Measurements from ENCODE around the gene MYH14. TPM values are rescaled to one million over a fixed set of nuclear protein-coding genes. Genes with fewer than 3 reads are reported as not detected.

MYH14 gene
- polyA plus RNA-seq, 3 donors, result not detected

DNA sequence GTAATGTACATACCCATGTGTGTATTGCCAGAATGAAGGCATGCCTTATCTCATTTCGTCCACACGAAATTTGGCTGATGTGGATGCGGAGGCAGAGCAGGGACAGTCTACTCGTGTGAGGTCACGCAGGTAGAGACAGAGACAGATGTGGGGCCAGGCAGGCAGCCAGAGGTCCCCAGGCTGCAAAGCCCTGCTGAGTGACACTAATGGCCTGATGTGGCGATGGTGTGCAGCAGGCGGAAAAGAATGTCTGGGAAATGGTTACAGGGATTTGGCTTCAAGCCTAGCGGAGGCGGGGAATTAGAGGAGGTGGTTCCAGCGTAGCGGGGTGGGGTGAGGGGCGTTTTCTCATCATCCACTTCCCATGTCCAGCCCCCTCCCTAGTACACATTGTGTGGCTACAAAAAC, 36.1 kb upstream of the MYH14 start:
- H4K20me1 ChIP-seq (ENCODE audit: insufficient read depth, low read length), result no peaks in the 10 kb centered on the region
- no peak overlapping the region for H3K4me2 ChIP-seq (replicated peaks; ENCODE audit: extremely low read depth, low read length, poor library complexity, severe bottlenecking)
- Mint-ChIP-seq H3K27ac (peak overlapping the region in 1 of 7 donors; percentile 78), H3K4me3 (no peak overlapping the region), H3K27me3 (ENCODE audit: low read depth in 3 of 3) (peaks cover 2 to 17% (median 10%) of the 10 kb centered on the region in 3 donors), H3K36me3 (no peaks in the 10 kb centered on the region), H3K4me1 (peaks cover 1% of the 10 kb centered on the region), H3K9me3 (peaks cover 0 to 4% (median 0%) of the 10 kb centered on the region in 7 donors)
- no peak overlapping the region for H3K9ac ChIP-seq (ENCODE audit: insufficient read depth, low read length, poor library complexity, severe bottlenecking)
- H3K4me1 ChIP-seq (ENCODE audit: control insufficient read depth in 1 of 2, insufficient read depth in 2 of 2, low read length in 2 of 2), result no peaks in the 10 kb centered on the region
- no peak overlapping the region for H3K27ac ChIP-seq (ENCODE audit: low read depth in 1 of 2, low read length in 2 of 2)
- H3K79me2 ChIP-seq (ENCODE audit: insufficient read depth, low read length), result no peaks in the 10 kb centered on the region
- H2AFZ ChIP-seq (ENCODE audit: insufficient read depth, low read depth, low read length, poor library complexity, severe bottlenecking), result no peak overlapping the region
- no peaks in the 10 kb centered on the region for H3K9me3 ChIP-seq (replicated peaks in 1 of 2; ENCODE audit: control insufficient read depth in 1 of 2, insufficient read depth in 1 of 2, low read length in 2 of 2)
- H3K4me3 ChIP-seq (replicated peaks in 1 of 3; ENCODE audit: low read depth in 2 of 3, low read length in 3 of 3), result no peak overlapping the region
- WGBS (ENCODE audit: insufficient coverage), result 82% methylated on average over 7 of the region's 12 CpGs
- TF ChIP-seq, protein P1, sequence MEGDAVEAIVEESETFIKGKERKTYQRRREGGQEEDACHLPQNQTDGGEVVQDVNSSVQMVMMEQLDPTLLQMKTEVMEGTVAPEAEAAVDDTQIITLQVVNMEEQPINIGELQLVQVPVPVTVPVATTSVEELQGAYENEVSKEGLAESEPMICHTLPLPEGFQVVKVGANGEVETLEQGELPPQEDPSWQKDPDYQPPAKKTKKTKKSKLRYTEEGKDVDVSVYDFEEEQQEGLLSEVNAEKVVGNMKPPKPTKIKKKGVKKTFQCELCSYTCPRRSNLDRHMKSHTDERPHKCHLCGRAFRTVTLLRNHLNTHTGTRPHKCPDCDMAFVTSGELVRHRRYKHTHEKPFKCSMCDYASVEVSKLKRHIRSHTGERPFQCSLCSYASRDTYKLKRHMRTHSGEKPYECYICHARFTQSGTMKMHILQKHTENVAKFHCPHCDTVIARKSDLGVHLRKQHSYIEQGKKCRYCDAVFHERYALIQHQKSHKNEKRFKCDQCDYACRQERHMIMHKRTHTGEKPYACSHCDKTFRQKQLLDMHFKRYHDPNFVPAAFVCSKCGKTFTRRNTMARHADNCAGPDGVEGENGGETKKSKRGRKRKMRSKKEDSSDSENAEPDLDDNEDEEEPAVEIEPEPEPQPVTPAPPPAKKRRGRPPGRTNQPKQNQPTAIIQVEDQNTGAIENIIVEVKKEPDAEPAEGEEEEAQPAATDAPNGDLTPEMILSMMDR (IDR thresholded peaks at IDR 0.05), result no peak
- H3K27me3 ChIP-seq (ENCODE audit: control insufficient read depth in 2 of 2, insufficient read depth in 2 of 2, low read length in 2 of 2), result peaks cover 0 to 5% of the 10 kb centered on the region in 2 donors
- no peaks in the 10 kb centered on the region for H3K36me3 ChIP-seq (replicated peaks in 1 of 2; ENCODE audit: control insufficient read depth in 1 of 2, insufficient read depth in 2 of 2, low read length in 2 of 2)
- DNase-seq, result no peak
- intact Hi-C loops (cut with micrococcal nuclease), result no loop called here

DNA sequence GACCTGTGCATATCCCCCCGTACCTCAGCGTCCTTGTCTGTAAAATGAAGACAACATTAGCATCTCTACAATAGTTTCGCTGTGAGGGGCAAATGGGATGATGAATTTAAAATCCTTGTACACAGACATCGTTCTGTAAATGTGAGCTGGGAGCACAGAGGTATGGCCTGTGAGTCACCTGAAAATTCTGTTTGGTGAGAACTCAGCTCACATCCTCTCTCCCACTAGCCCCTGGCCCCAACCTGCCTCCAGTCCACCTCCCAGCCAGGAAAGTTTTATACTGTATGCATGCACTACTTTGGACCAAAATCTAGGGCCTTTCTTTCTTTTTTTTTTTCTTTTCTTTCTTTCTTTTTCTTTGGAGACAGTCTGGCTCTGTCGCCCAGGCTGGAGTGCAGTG, 31.7 kb upstream of the MYH14 start:
- intact Hi-C loops (cut with micrococcal nuclease), result no loop called here
- H3K27me3 ChIP-seq (ENCODE audit: control insufficient read depth in 2 of 2, insufficient read depth in 2 of 2, low read length in 2 of 2), result no peaks in the 10 kb centered on the region

More for the DNA sequence above, 31.7 kb upstream of the MYH14 start:
- no peak overlapping the region for H3K27ac ChIP-seq (ENCODE audit: low read depth in 1 of 2, low read length in 2 of 2)
- no peak overlapping the region for H3K4me2 ChIP-seq (replicated peaks; ENCODE audit: extremely low read depth, low read length, poor library complexity, severe bottlenecking)
- TF ChIP-seq, protein P1 (IDR thresholded peaks at IDR 0.05), result no peak
- no peaks in the 10 kb centered on the region for H3K9me3 ChIP-seq (replicated peaks in 1 of 2; ENCODE audit: control insufficient read depth in 1 of 2, insufficient read depth in 1 of 2, low read length in 2 of 2)
- Mint-ChIP-seq H3K27me3 (ENCODE audit: low read depth in 3 of 3) (peaks cover 2 to 3% (median 3%) of the 10 kb centered on the region in 3 donors), H3K27ac (no peak overlapping the region), H3K4me3 (no peak overlapping the region), H3K9me3 (peaks cover 0 to 9% (median 2%) of the 10 kb centered on the region in 7 donors), H3K4me1 (no peaks in the 10 kb centered on the region), H3K36me3 (no peaks in the 10 kb centered on the region)
- 100% methylated on average over 1 of the region's 5 CpGs for WGBS (ENCODE audit: insufficient coverage)
- no peaks in the 10 kb centered on the region for H4K20me1 ChIP-seq (ENCODE audit: insufficient read depth, low read length)
- H3K36me3 ChIP-seq (replicated peaks in 1 of 2; ENCODE audit: control insufficient read depth in 1 of 2, insufficient read depth in 2 of 2, low read length in 2 of 2), result no peaks in the 10 kb centered on the region
- DNase-seq, result no peak
- no peak overlapping the region for H2AFZ ChIP-seq (ENCODE audit: insufficient read depth, low read depth, low read length, poor library complexity, severe bottlenecking)
- H3K79me2 ChIP-seq (ENCODE audit: insufficient read depth, low read length), result no peaks in the 10 kb centered on the region
- no peaks in the 10 kb centered on the region for H3K4me1 ChIP-seq (ENCODE audit: control insufficient read depth in 1 of 2, insufficient read depth in 2 of 2, low read length in 2 of 2)
- no peak overlapping the region for H3K4me3 ChIP-seq (replicated peaks in 1 of 3; ENCODE audit: low read depth in 2 of 3, low read length in 3 of 3)
- H3K9ac ChIP-seq (ENCODE audit: insufficient read depth, low read length, poor library complexity, severe bottlenecking), result no peak overlapping the region

Data from CD14-positive monocyte (primary cell).